HL-60 (cell line): ENCODE data around the gene PYROXD2. TPM values are rescaled to one million over a fixed set of nuclear protein-coding genes. Genes with fewer than 3 reads are reported as not detected.

Source experiments
- DNase-seq, 2 experiments: peaks; one replicate each; pipeline ENCODE4 v3.0.0-alpha.2; 2010 to 2020; ENCODE audit warnings: low read depth in 1 of 2, low spot score in 1 of 2
- H3K27ac ChIP-seq: fragments of 250-450 bp; sonication (Bioruptor Pico); replicated peaks from 2 replicates; pipeline ENCODE4 v1.5.1; 2020; ENCODE audit warnings: mild to moderate bottlenecking, moderate library complexity
- H3K27me3 ChIP-seq: fragments of 250-450 bp; sonication (Bioruptor Pico); 2 replicates; pipeline ENCODE4 v1.5.1; 2021; ENCODE audit warnings: mild to moderate bottlenecking, moderate library complexity; ENCODE audit not compliant: insufficient read depth, poor library complexity, severe bottlenecking
- H3K4me3 ChIP-seq: replicated peaks from 2 replicates; pipeline ENCODE4 v1.5.1; 2011; ENCODE audit warnings: mild to moderate bottlenecking, control low read depth, low read length; ENCODE audit not compliant: insufficient read depth
- CTCF ChIP-seq: IDR thresholded peaks from one replicate; pipeline ENCODE4 v1.5.1; 2011; ENCODE audit warnings: low read length, control low read depth, inconsistent platforms; ENCODE audit not compliant: insufficient read depth
- GABPA ChIP-seq: IDR thresholded peaks from 2 replicates; pipeline ENCODE4 v1.6.1; 2012; ENCODE audit warnings: low read depth
- POLR2AphosphoS5 ChIP-seq: IDR thresholded peaks from 2 replicates; pipeline ENCODE4 v1.6.1; 2012; ENCODE audit warnings: low read depth
- SPI1 ChIP-seq: IDR thresholded peaks from 2 replicates; pipeline ENCODE4 v1.6.1; 2012; ENCODE audit warnings: low read depth, mild to moderate bottlenecking, borderline replicate concordance
- microRNA-seq: library from miRNA; unstranded; fragments of <30 nt; microRNA quantifications from one replicate; pipeline ENCODE4, GENCODE V29; 2018

The PYROXD2 gene

GRCh38 chr10:98337484-98337883 lies 77.5 kb downstream of the PYROXD2 start:
- no peak overlapping the region for H3K27ac ChIP-seq
- no peak overlapping the region for H3K4me3 ChIP-seq
- no peak for DNase-seq
- TF ChIP-seq GABPA = no peak
- no peak for TF ChIP-seq POLR2AphosphoS5
- no peak for TF ChIP-seq SPI1
- TF ChIP-seq CTCF = no peak
- H3K27me3 ChIP-seq = no peaks in the 10 kb centered on the region

Small RNA genes within 50 kb of the gene (microRNA-seq; reads per million reads assigned to microRNA genes)
- 4.5 reads per million, percentile 13 among the genes with 10 or more reads in this experiment for gene MIR1287
- not detected for gene MIR4685
